ENCODE measurements around the gene TTLL12.

TTLL12 gene

DNA sequence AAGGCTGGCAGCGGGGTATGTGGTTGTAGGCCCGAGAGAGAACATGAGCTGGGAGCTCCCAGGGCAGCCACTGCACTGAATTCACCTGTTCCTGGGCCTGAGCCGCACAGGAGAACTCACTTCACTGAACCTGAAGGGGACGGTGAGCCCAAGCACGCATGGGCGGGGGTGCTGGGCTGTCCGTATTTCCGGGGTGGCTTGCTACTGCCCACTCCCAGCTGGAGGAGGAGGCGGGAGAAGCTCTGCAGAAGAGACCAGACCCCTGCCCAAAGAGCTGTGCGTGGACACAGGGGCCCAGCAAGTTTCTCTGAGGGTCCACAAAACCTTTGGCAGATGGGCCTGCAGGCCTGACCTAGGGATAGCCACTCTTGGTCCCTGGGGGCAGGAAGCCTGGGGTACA is 4.8 kb downstream of the TTLL12 start:
- Histone ChIP-seq H3K79me2 (ENCODE audit: insufficient read depth, low read depth) (peaks cover 38% of the 10 kb centered on the region), H3K9ac (no peak overlapping the region), H3K4me3 (IDR thresholded peaks at IDR 0.05; ENCODE audit: insufficient read depth, low read depth, low read length) (no peak overlapping the region), H3K4me1 (ENCODE audit: low read depth, poor library complexity, severe bottlenecking) (peaks cover 13% of the 10 kb centered on the region), H3K36me3 (ENCODE audit: insufficient read depth) (peaks cover 2% of the 10 kb centered on the region; the same call in 1 of the 2 replicates), H3K4me2 (no peak overlapping the region), H3K27me3 (ENCODE audit: insufficient read depth, low read depth) (no peaks in the 10 kb centered on the region), H3K27ac (no peak overlapping the region), H2AFZ (ENCODE audit: low read depth) (no peak overlapping the region), H4K20me1 (ENCODE audit: insufficient read depth) (no peaks in the 10 kb centered on the region)
- no peak for TF ChIP-seq CTCF (conservative IDR thresholded peaks at IDR 0.05; ENCODE audit: low read depth, low read length)

DNA sequence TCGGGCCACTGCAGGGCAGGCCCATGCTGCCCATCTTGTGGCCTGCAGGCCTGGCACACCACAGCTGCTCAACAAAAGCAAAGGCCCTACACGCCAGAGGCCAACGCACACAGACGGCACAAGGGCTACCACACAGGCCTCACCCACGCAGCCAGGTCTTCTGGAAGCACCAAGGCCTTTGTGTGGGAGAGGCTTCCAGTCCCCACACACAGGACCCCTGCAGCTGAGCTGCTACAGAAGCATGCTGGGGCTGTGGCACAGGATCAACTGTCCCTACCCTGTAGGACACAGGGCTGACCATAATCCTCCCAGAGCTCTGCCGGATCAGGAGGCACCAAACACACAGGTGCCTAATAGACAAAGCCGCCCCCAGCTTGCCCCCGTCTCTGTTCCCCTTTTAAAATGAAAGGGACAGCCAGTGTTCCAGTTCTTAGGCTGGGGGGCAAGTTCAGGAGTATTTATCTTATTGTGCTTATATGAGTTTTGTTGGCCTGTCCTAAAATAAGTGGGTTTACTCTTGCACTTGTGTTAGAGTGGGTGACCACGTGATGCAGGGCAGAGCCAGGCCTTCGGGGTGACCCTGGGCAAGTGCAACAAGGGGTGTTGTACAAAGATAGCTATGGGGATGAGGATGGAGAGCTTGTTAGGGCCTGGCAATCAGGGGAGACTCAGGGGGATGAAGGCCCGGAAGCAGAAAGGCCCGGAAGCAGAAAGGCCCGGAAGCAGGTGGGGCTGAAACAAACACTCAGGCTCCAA is 5.4 kb downstream of the TTLL12 start:
- Histone ChIP-seq H2AFZ (ENCODE audit: low read depth) (no peak overlapping the region), H3K27ac (no peak overlapping the region), H4K20me1 (ENCODE audit: insufficient read depth) (no peaks in the 10 kb centered on the region), H3K4me2 (no peak overlapping the region), H3K36me3 (ENCODE audit: insufficient read depth) (peaks cover 2% of the 10 kb centered on the region; the same call in 1 of the 2 replicates), H3K4me3 (IDR thresholded peaks at IDR 0.05; ENCODE audit: insufficient read depth, low read depth, low read length) (no peak overlapping the region), H3K9ac (no peak overlapping the region), H3K27me3 (ENCODE audit: insufficient read depth, low read depth) (no peaks in the 10 kb centered on the region), H3K79me2 (ENCODE audit: insufficient read depth, low read depth) (peaks cover 38% of the 10 kb centered on the region), H3K4me1 (ENCODE audit: low read depth, poor library complexity, severe bottlenecking) (peaks cover 13% of the 10 kb centered on the region)
- no peak for TF ChIP-seq CTCF (conservative IDR thresholded peaks at IDR 0.05; ENCODE audit: low read depth, low read length)

DNA sequence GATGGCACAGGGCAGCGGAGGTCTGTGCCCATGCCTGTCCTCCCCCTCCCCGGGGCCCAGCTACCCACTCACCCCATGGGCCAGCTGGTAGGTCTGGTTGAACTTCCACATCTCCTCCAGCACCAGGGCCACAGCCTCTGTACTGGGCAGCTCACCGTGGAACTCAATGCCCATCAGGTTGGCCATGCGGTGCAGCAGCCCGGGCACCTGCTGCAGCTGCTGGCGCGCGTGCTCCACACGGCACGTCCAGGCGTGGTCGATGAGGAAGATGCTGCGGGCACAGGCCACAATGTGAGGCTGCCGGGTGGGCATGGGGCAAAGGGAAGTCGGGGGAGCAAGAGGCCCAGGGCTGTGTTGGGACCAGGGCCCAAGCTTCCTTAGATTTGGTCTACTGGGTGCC is 6.3 kb downstream of the TTLL12 start:
- no peak overlapping the region for H3K4me2 ChIP-seq
- no peak overlapping the region for H3K9ac ChIP-seq
- H3K4me3 ChIP-seq (IDR thresholded peaks at IDR 0.05; ENCODE audit: insufficient read depth, low read depth, low read length) = no peak overlapping the region
- no peaks in the 10 kb centered on the region for H4K20me1 ChIP-seq (ENCODE audit: insufficient read depth)
- TF ChIP-seq CTCF (conservative IDR thresholded peaks at IDR 0.05; ENCODE audit: low read depth, low read length) = no peak
- H3K79me2 ChIP-seq (ENCODE audit: insufficient read depth, low read depth) = peaks cover 30% of the 10 kb centered on the region
- no peak overlapping the region for H2AFZ ChIP-seq (ENCODE audit: low read depth)
- peaks cover 12% of the 10 kb centered on the region for H3K4me1 ChIP-seq (ENCODE audit: low read depth, poor library complexity, severe bottlenecking)
- H3K36me3 ChIP-seq (ENCODE audit: insufficient read depth) = peaks cover 2% of the 10 kb centered on the region; the same call in 1 of the 2 replicates
- no peaks in the 10 kb centered on the region for H3K27me3 ChIP-seq (ENCODE audit: insufficient read depth, low read depth)
- H3K27ac ChIP-seq = no peak overlapping the region

DNA sequence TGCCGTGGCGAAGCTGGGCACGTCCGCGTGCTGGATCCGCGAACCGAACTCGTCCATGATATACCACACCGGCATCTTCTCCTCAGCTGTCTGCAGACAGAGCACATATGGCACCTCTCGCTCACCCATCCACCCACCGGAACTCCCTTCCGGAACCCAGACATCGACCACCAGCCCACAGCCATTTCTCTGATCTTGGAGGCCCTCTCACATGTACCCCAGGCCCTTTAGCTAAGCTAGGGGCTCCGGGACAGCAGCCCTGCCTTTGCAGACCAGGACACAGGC is 7.1 kb downstream of the TTLL12 start:
- Histone ChIP-seq H3K27ac (no peak overlapping the region), H2AFZ (ENCODE audit: low read depth) (no peak overlapping the region), H3K79me2 (ENCODE audit: insufficient read depth, low read depth) (peaks cover 25% of the 10 kb centered on the region), H3K4me1 (ENCODE audit: low read depth, poor library complexity, severe bottlenecking) (peaks cover 4% of the 10 kb centered on the region), H3K4me2 (no peak overlapping the region), H3K9ac (no peak overlapping the region), H4K20me1 (ENCODE audit: insufficient read depth) (no peaks in the 10 kb centered on the region), H3K36me3 (ENCODE audit: insufficient read depth) (peaks cover 2% of the 10 kb centered on the region; the same call in 1 of the 2 replicates), H3K27me3 (ENCODE audit: insufficient read depth, low read depth) (no peaks in the 10 kb centered on the region), H3K4me3 (IDR thresholded peaks at IDR 0.05; ENCODE audit: insufficient read depth, low read depth, low read length) (no peak overlapping the region)
- no peak for TF ChIP-seq CTCF (conservative IDR thresholded peaks at IDR 0.05; ENCODE audit: low read depth, low read length)

All from KMS-11 (cell line).